HG03196 (cell line): ENCODE results near the gene PRR16.
"Not testable (repeated sequence)": the region's sequence is repeated elsewhere in the genome, so short reads cannot be mapped to it uniquely, and the experiment has no call there.

Experiments used
- ATAC-seq: cut with Tn5 transposase; IDR thresholded peaks from one replicate; pipeline ENCODE4 v1.9.1; 2021; ENCODE audit not compliant: unreplicated experiment

The PRR16 gene

GRCh38 chr5:120463991-120464626 is at the start of gene PRR16:
TSS of gene PRR16 (plus strand) at chr5:120464300.
- peak; percentile 78 for ATAC-seq

GRCh38 chr5:120415985-120416384 is 48.1 kb upstream of the PRR16 start:
- ATAC-seq: no peak

DNA sequence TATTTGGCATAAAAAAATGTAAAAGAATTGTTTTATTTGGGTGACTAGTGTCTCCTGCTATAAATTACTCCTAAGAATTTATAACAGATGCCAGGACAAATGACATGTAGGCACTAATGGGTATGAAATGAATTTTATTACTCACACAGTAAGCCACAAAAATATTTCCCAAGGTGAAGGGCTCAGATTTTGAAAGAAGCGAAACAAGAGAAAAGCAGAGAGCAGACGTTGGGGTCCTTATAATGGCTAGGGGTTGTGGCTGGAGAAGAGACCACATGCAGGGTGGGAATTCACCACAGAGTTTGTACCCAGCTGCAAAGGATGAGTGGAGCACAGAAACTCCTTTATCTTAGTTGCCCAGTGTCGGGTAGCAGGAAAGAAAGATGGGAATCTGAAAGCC is 45.0 kb upstream of the PRR16 start:
- no peak for ATAC-seq

GRCh38 chr5:120426633-120427275 is 37.3 kb upstream of the PRR16 start:
- not testable (repeated sequence) for ATAC-seq

- no peak for ATAC-seq
Observed at GRCh38 chr5:120430572-120430971, 33.5 kb upstream of the PRR16 start.

DNA sequence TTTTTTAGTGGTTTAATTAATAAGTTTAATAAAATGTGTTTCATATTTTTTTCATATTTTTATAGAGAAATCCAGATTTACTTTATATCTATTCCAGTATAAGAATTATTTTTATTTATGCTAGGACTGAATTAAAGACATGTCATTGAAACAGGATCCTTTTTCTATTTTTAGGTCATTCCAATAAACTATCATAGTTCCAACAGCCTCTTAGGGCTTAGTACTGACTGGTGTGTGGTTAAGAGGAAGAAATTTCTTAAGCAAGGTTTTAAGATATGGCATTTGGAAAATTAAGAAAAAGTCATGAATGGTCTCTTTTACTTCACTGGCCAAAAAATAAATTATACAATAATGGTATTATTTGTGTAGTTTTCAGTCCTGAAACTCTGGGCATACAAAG is 31.2 kb upstream of the PRR16 start:
- no peak for ATAC-seq

GRCh38 chr5:120435129-120435528 is 29.0 kb upstream of the PRR16 start:
- ATAC-seq: no peak

- ATAC-seq: no peak
Observed at GRCh38 chr5:120436996-120437395, 27.1 kb upstream of the PRR16 start.

GRCh38 chr5:120442694-120443093 is 21.4 kb upstream of the PRR16 start:
- ATAC-seq: no peak

DNA sequence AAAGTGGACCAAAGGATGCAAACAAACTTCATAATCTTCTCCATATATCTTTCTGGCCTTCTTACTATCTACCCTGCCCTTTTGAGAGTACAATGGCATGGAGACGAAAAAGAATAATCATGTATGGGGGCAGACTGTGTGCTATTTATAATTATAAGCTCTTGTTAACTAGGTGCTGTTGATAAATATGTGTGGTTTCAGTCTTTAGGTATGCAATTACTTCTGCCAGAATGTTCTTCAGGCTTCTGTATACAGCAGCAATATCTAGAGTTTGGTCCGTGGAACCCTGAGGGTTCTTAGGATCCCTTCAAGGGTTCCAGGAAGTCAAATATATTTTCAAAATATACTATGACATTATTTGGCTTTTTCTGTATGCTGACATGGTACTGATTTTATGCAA is 20.5 kb upstream of the PRR16 start:
- ATAC-seq: no peak

- no peak for ATAC-seq
Observed at GRCh38 chr5:120446068-120446492, 18.0 kb upstream of the PRR16 start.

DNA sequence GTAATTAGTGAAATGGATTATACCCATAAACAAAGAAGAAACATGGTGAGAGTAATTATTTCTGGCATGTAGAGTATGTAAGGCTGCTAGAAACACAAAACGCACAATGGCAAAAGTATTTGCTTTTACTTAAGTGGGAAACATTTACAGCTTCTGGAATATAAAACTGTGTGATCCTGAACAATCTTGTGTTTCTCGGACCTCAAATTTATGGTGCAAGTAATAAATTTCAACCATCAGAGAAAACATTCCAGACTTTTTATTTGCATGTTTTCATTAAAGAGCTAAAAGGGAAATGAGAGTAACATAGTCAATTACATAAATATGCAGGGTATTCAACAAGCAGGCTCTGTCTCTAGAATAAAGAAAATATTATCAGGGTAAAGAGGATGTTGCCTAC is 17.2 kb upstream of the PRR16 start:
- ATAC-seq: no peak

DNA sequence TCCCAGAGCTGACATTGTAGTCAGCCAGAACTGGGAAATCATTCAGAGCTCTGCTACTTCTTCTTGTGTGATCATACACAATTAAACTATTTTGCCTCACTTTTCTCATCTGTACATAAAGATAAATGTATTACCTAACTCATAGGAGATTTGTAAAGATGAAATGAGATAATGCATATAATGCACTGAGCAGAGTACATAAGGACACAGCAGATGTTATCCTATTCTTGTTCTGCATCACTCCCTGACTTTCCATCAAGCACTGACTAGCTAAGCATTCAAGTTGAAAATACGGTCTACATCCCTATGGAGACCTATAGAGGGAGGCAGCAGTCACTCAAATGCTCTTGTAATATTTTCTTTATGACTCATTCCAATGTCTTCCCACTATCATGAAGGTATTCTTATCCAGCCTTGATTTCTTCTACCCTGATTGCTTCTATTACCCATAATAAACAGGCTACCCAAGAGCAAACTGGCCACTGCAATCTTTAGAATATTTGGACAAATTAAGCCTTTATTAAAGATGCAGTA is 16.3 kb upstream of the PRR16 start:
- no peak for ATAC-seq

DNA sequence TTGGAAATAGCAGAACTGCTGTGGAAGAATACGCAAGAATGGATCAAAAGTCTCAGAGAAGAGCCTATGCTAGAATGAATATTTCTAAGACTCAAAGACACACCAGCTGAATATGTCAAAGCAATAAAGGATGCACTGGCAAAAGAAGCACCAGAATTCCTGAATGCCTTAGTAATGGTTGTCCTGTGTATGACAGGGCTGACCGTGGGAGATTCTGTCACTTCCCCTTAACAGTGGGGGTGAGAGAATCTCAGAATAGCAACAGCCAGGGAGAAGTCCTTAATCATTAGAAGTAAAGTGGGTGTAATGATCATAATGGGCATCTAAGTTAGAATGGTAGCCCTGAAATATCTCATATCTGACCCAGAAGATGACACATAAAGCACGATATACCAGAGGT is 14.6 kb upstream of the PRR16 start:
- no peak for ATAC-seq

- ATAC-seq: no peak
Observed at GRCh38 chr5:120450910-120451309, 13.2 kb upstream of the PRR16 start.

DNA sequence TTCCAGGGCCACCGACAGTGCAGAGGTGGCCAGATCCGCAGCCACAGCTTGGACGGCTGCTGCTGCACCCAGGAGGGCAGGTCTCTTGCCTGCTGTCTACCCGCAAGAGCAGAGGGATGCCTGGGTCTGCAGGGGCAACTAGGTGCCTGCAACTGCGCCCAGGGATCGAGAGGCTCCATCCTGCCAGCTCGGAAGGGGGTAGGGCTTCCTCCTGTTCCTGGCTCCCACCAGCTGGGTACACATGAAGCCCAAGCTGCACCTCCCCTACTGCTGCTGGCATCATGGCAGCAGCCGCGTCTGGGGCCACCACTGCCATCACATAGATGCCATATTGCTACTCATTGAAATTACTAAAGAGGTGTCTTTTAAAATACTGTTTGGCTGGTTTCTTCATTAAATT is 12.7 kb upstream of the PRR16 start:
- ATAC-seq: no peak

DNA sequence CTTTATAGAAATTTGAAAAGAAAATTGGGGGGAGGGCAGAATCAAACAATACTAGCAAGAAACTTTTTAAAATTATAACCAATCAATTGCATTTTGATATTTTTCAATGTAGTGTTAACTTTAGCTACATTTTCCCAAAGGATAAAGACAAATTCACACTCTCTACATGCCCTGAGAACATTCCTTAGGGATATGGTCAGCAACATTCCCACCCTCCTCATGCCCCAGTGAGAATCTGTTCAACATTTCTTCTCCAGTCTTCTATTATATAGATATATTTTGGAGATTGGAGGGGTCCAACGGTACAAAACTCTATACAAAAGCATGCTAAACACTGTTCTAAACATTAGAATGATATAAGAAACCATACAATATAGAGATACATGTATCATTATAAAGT is 11.6 kb upstream of the PRR16 start:
- ATAC-seq: no peak

GRCh38 chr5:120454094-120454798 is 9.9 kb upstream of the PRR16 start:
- no peak for ATAC-seq

DNA sequence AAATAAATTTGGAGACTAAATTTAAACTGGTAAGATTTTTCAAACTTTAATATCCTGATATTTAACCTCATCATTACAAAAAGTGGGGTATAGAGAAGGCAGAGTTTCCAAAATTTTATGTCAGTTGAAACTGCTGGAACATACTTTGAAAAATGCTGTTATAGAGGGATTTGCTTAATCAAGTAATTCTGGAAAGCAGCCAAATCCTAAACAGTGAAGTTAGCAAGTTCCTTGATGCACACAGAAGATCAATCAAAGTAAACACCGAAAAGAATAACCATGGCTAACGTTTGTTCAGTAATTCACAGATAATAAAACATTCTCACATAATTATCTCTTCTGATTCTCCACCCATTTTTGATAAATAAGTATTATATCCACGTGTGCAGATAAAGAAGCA is 8.1 kb upstream of the PRR16 start:
- no peak for ATAC-seq

DNA sequence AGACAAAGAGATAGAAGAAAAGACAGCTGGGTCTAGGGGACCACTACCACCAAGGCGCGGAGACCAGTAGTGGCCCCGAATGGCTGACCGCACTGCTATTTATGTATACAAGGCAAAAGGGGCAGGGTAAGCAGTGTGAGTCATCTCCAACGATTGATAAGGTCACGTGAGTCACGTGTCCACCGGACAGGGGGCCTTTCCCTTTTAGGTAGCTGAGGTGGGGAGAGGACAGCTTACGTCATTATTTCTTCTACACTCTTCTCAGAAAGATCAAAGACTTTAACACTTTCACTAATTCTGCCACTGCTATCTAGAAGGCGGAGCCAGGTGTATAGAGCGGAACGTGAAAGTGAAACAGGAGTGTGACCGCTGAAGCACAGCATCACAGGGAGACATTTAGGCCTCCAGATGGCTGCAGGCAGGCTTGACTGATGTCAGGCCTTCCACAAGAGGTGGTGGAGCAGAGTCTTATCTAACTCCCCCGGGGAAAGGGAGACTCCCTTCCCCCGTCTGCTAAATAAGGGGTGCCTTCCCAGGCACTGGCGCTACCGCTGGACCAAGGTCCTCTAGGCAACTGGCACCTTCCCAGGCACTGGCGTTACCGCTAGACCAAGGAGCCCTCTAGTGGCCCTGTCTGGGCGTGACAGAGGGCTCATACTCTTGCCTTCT is 6.1 kb upstream of the PRR16 start:
- ATAC-seq: peak; percentile 90

DNA sequence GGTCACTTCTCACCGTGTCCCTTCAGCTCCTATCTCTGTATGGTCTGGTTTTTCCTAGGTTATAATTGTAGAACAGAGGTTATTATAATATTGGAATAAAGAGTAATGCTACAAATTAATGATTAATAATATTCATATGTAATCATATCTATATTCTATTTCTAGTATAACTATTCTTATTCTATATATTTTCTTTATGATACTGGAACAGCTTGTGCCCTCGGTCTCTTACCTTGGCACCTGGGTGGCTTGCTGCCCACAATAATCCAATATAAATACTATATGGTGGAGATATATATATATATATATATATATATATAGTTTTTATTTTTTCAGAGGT is 5.6 kb upstream of the PRR16 start:
- not testable (repeated sequence) for ATAC-seq

DNA sequence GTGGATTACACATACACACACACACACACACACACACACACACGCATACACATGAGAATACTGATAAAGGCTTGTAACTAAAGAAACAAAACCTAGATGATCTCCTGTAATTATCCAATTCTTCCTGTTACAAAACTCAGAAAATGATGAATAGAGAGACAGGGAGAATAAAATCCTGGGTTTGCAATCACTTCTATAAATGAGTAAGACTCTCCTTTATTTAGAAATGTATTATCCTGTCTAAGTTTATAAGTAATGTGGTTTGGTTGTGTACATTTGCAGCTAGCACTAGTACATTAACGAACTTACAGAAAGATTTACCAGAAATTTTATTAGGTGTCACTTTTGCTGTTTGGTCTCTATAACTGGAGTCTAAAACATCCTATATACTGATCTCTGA is 2.8 kb upstream of the PRR16 start:
- no peak for ATAC-seq
